HG02885 (cell line): Measurements from ENCODE around the gene DDX24.

Source experiments
- ATAC-seq: cut with Tn5 transposase; IDR thresholded peaks from one replicate; pipeline ENCODE4 v1.9.1; 2021; ENCODE audit warnings: mild to moderate bottlenecking; ENCODE audit not compliant: unreplicated experiment, poor library complexity

Gene DDX24

GRCh38 chr14:94020267-94020666, 60.7 kb downstream of the DDX24 start:
- no peak for ATAC-seq

GRCh38 chr14:94019329-94019728, 61.7 kb downstream of the DDX24 start:
- no peak for ATAC-seq

DNA sequence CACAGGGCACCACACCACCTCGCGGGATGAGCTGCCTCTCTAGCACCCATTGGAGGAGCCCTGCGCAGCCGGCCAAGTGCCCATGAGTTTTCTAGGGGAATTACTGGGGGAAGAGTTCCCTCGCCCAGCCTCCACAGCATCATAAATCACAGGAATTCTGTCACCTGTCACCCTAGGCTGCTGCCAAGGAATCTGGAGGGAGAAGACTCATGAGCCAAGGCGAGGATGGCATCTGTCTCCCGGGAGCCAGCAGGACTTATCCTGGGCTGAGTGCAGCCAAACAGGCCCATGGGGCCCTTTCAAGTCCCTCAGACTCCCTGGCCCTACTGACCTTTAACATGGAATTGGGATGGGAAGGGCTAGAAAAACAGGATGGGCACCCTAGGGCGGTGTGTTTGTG, 62.7 kb downstream of the DDX24 start:
- ATAC-seq: no peak

DNA sequence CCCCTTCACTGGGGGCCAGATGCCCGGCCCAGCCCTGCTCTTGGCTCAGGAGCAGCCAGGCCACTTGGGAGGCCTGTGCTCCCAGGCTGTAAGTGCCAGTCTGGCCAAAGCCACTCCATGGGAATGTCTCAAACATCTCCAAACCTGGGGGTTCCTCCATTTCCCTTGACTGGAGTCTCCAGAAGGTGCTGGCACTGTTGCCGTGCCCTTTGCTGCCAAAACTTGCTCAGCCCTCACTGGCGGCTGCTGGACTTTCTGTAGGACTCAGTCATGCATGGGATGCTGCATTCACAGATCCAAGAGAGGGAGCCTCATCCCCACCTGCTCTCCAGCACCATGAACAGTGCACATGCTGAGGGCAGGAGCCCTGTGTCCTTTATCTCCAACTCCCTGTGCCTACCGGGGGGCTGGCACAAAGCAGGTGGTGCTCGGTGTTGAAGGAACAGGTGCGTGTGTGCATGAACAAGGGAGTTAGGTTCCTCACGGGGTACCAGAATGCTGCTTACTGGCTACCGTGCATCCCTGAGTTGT, 64.5 kb downstream of the DDX24 start:
- no peak for ATAC-seq

DNA sequence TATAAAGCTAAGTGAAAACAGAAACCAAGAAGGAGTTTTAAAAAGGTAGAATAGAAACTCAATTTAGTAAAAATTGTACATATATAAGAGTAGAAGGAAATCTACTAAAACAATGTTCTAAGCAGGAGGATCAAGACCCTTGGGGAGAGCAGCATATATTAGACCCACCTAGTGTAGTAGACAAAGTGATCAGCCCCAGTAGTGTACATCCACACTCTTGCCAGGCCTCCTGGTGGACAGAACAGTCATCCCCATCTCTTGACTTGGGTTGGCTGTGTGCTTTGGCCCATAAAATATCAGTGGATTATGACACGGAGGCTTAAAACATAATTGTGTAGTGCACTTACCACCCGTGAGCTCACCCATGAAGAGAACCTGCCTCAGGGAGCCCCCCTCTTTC, 65.8 kb downstream of the DDX24 start:
- ATAC-seq: no peak

DNA sequence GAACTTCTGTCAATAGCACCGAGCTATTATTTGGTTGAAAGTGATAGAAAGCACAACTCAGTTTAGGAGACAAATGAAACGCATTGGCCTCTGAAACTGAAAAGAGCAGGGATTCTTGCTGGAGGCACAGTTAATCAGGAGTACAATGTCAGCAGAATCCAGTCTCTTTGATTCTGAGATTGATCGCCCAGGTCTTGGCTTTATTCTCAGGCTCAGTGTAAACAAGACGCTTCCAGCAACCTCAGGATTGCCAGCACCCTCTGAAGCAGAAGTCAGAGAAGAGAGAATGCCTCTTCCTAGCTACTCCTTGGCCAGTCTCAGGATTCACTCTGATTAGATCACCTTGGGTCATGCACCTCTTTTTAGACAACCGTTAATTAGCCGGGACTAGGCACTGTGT, 66.6 kb downstream of the DDX24 start:
- no peak for ATAC-seq

- peak; percentile 56 for ATAC-seq
Observed at GRCh38 chr14:94011795-94012194, 69.2 kb downstream of the DDX24 start.

DNA sequence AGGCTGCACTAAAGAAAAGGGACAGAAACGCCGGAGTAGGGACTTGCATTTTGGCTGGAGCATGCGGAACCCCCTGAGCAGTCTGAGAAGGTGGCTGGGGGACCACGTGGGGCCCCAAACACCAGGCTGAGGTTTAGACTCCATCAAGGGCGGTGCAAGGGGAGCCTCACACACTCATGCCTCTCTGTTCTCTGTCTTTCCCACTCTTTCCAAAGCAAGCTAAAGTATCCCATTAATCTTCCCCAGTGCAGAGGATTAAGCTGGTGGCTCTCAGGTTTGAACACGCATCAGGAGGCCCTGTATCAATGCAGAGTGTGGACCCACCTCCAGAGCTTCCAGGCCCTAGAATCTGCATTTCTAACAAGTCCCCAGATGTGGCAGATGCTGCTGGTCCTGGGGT, 70.4 kb downstream of the DDX24 start:
- ATAC-seq: no peak

GRCh38 chr14:94009767-94010166, 71.2 kb downstream of the DDX24 start:
- ATAC-seq: no peak

DNA sequence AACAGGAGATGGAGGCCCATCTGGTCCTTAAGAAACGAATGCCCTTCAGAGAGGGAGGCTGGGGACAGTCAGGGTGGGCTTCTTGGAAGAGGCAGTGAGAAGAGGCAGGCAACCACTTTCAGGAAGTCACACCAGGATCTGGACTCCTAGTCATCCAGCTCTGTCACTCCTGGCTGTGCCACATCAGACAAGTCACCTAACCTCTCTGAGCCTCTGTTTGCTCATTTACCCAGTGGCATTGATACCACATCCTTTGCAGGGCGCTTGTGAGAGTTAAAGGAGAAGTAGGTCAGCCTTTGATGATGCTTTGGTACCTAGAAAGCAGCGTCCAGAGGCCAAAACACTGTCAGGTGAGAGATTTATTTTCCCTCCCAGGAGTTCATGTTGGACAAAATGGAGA, 72.8 kb downstream of the DDX24 start:
- no peak for ATAC-seq

GRCh38 chr14:94005324-94006073, 75.5 kb downstream of the DDX24 start:
- ATAC-seq: no peak

- no peak for ATAC-seq
Observed at GRCh38 chr14:94004015-94004414, 77.0 kb downstream of the DDX24 start.

GRCh38 chr14:94003397-94003796, 77.6 kb downstream of the DDX24 start:
- ATAC-seq: no peak

GRCh38 chr14:94001501-94002396, 79.3 kb downstream of the DDX24 start:
- peak; percentile 68 for ATAC-seq

DNA sequence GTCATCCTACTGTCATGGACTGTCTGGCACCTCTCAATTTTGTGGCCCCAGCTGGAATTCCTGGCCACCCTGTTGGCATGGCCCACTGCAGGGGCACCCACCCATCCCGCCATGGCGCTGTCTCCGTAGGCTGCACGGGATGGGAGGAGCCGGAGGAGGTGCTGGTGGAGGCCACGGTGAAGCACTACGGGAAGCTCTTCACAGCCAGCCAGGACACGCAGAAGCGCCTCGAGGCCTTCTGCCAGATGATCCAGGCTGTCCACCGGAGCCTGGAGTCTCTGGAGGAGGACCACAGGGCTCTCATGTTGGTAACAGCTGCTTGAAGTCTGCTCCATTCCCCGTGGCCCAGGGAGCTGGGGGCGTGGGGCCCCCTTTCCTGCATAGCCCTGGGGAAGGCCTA, 80.0 kb downstream of the DDX24 start:
- ATAC-seq: no peak

DNA sequence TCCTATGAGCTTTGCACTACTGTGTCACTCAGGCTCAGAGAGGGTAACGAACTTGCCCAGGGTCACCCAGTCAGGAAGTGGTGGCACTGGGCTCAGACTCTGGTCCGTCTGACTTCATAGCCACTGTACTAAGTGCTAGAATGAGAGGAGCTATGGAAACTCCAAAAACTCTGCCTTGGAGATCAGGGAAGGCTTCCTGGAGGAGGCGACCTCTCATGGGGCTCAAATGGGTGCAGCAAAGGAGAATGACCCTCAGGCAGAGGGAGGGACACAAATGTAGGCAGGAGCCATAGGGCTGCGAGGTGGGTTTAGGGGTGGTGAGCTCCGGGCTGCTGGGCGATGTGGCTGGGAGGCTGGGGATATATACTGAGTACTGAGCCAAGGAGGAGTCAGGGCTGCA, 80.7 kb downstream of the DDX24 start:
- ATAC-seq: no peak

- ATAC-seq: no peak
Observed at GRCh38 chr14:93999573-93999972, 81.4 kb downstream of the DDX24 start.

DNA sequence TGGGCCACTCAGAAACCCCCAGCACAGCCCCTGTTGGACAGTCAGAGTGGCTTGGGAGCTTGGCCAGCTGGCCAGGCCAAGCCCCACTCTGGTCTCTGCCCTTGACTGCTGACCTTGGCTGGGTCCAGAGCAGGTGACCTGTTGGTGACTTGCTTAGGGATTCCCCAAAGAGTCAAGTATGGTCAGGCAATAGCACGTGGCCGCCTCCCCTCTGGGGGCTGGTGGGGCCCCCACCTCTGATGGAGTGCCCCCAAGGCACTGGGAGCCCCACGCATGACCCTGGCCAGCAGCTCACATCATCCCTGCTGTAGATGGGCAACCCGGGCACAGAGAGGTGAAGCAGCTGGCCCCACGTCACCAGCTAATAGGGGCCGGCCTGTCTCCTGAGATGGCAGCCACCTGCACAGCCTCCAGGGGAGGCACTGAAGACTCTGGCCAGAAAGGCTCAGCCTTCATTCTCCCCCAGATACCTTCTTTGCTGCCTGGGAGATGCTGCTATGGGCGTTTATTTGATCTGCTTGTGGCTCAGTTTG, 82.1 kb downstream of the DDX24 start:
- no peak for ATAC-seq
